CD4-positive, alpha-beta T cell (primary cell): ENCODE results near the gene STARD13. TPM values are rescaled to one million over a fixed set of nuclear protein-coding genes. Genes with fewer than 3 reads are reported as not detected.

Experiments used
- ATAC-seq: fragments of 200-7000 bp; cut with Tn5 transposase; one replicate; pipeline ENCODE4 v1.10.0; 2022; ENCODE audit warnings: mild to moderate bottlenecking; ENCODE audit not compliant: poor library complexity
- CTCF ChIA-PET: fragments of 350-600 bp; sonication (Branson Sonifier 250); formaldehyde crosslinking; loops from one replicate; lab custom pipeline; 2021; ENCODE audit warnings: antibody characterized with exemption, inconsistent platforms; lab: Charles Lee
- POLR2A ChIA-PET: fragments of 350-600 bp; sonication (Branson Sonifier 250); formaldehyde crosslinking; loops from one replicate; lab custom pipeline; 2021; ENCODE audit warnings: antibody characterized with exemption, inconsistent platforms; lab: Charles Lee
- DNase-seq, 14 experiments: peaks; one replicate each; pipeline ENCODE4 v3.0.0-alpha.2; 2013 to 2020; ENCODE audit warnings: mixed read lengths in 2 of 14
- H3K27ac ChIP-seq, 2 donors: one replicate each; pipeline versions ENCODE4 v1.5.1 to v1.7.0; 2013; ENCODE audit warnings: low read length in 2 of 2, low read depth in 1 of 2, mild to moderate bottlenecking in 1 of 2
- H3K27me3 ChIP-seq, 2 experiments: 1 replicate in 1 of 2; 2 replicates in 1 of 2; pipeline versions ENCODE4 v1.6.1 to v1.7.0; 2013; ENCODE audit warnings: low read length in 2 of 2, control low read depth in 1 of 2, mild to moderate bottlenecking in 1 of 2, moderate library complexity in 1 of 2; ENCODE audit not compliant: insufficient read depth in 2 of 2, control insufficient read depth in 1 of 2
- H3K36me3 ChIP-seq: one replicate; pipeline ENCODE4 v1.6.1; 2013; ENCODE audit warnings: low read length, control low read depth; ENCODE audit not compliant: insufficient read depth
- H3K4me1 ChIP-seq: one replicate; pipeline ENCODE4 v1.6.1; 2013; ENCODE audit warnings: low read length, control low read depth; ENCODE audit not compliant: insufficient read depth
- H3K4me3 ChIP-seq: one replicate; pipeline ENCODE4 v1.5.1; 2013; ENCODE audit warnings: mild to moderate bottlenecking, low read length, moderate library complexity
- H3K9me3 ChIP-seq, 2 experiments: 1 replicate in 1 of 2; 2 replicates in 1 of 2; pipeline versions ENCODE4 v1.6.1 to v1.7.0; 2013; ENCODE audit warnings: low read length in 2 of 2, mild to moderate bottlenecking in 2 of 2, control low read depth in 1 of 2, moderate library complexity in 1 of 2; ENCODE audit not compliant: control insufficient read depth in 1 of 2, insufficient read depth in 1 of 2
- H3K27ac Mint-ChIP-seq: one replicate; pipeline ENCODE4 v1.8.0; 2020; ENCODE audit warnings: mixed read lengths
- H3K27me3 Mint-ChIP-seq: one replicate; pipeline ENCODE4 v1.8.0; 2021; ENCODE audit warnings: mixed read lengths
- H3K36me3 Mint-ChIP-seq: one replicate; pipeline ENCODE4 v1.8.0; 2021; ENCODE audit warnings: low read depth, mixed read lengths
- H3K4me1 Mint-ChIP-seq: one replicate; pipeline ENCODE4 v1.8.0; 2021; ENCODE audit warnings: low read depth, mixed read lengths
- H3K4me3 Mint-ChIP-seq: one replicate; pipeline ENCODE4 v1.8.0; 2020; ENCODE audit warnings: mild to moderate bottlenecking, mixed read lengths
- H3K9me3 Mint-ChIP-seq: one replicate; pipeline ENCODE4 v1.8.0; 2020; ENCODE audit warnings: mixed read lengths
- intact Hi-C, 2 experiments: fragments of 100-400 bp; cut with DNase I in 1 of 2; cut with micrococcal nuclease in 1 of 2; formaldehyde crosslinking; loops; one replicate each; pipeline versions ENCODE4 v1.15.1 to v1.9.0; 2023 to 2025; cut with DNase I, micrococcal nuclease
- total RNA-seq, 174 experiments: library from RNA in 2 of 174; stranded (reverse) in 2 of 174; gene quantifications; one replicate each; pipeline ENCODE4 v1.2.3 and lab custom pipeline; 2021 to 2026
- TF ChIP-seq, protein P1 (sequence below): fragments of 200-600 bp; IDR thresholded peaks from one replicate; pipeline ENCODE4 v1.8.0; 2022; ENCODE audit warnings: antibody characterized with exemption, mild to moderate bottlenecking

The STARD13 gene
- total RNA-seq, 2 experiments from 2014 or later, result not detected

GRCh38 chr13:33264620-33264978, 21.0 kb downstream of the STARD13 start:
- no peak for ATAC-seq
- H3K36me3 ChIP-seq, result no peaks in the 10 kb centered on the region

DNA sequence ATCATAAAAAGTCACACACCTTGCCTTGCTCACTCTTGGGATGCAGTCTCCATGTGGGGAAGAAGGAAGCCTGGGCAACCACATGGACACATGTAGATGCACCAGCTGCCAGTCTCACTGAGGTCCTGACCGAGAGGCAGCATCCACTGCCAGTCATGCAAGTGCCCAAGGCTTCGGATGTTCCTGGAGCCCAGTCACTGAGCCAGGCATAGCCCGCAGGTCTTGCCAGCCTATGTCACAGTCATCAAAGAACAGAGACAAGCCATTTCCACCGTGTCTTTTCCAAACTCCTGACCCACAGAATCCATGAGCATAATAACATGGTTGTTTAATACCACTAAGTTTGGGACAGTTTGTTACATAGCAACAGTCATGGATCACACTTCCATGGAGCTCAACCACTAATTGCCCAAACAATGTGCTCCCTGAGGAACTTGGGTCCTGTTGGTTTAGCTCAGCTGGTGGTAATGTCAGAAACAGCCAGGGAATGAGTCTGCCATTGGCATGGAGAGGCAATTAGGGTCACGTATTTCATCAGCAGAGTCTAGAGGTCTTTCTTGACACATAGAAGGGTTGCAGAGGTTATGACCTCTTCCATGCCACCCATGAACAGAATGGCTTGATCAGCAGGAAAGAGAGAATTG, 21.5 kb downstream of the STARD13 start:
- Histone ChIP-seq H3K4me3 (no peak overlapping the region), H3K27ac (no peak overlapping the region), H3K36me3 (no peaks in the 10 kb centered on the region), H3K27me3 (no peaks in the 10 kb centered on the region), H3K9me3 (no peaks in the 10 kb centered on the region), H3K4me1 (no peaks in the 10 kb centered on the region)
- ChIA-PET POLR2A (no interaction called here), CTCF (no interaction called here)
- ATAC-seq (no peak), DNase-seq (no peak)
- intact Hi-C loops, result no loop called here
- no peak overlapping the region for H3K4me3 Mint-ChIP-seq
- peaks cover 11% of the 10 kb centered on the region for H3K27me3 Mint-ChIP-seq
- no peaks in the 10 kb centered on the region for H3K9me3 Mint-ChIP-seq
- H3K4me1 Mint-ChIP-seq, result no peaks in the 10 kb centered on the region
- H3K36me3 Mint-ChIP-seq, result no peaks in the 10 kb centered on the region
- TF ChIP-seq, protein P1, sequence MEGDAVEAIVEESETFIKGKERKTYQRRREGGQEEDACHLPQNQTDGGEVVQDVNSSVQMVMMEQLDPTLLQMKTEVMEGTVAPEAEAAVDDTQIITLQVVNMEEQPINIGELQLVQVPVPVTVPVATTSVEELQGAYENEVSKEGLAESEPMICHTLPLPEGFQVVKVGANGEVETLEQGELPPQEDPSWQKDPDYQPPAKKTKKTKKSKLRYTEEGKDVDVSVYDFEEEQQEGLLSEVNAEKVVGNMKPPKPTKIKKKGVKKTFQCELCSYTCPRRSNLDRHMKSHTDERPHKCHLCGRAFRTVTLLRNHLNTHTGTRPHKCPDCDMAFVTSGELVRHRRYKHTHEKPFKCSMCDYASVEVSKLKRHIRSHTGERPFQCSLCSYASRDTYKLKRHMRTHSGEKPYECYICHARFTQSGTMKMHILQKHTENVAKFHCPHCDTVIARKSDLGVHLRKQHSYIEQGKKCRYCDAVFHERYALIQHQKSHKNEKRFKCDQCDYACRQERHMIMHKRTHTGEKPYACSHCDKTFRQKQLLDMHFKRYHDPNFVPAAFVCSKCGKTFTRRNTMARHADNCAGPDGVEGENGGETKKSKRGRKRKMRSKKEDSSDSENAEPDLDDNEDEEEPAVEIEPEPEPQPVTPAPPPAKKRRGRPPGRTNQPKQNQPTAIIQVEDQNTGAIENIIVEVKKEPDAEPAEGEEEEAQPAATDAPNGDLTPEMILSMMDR, result no peak
- H3K27ac Mint-ChIP-seq, result no peak overlapping the region

More at GRCh38 chr13:33264620-33264978, 21.0 kb downstream of the STARD13 start:
- Mint-ChIP-seq H3K4me1 (no peaks in the 10 kb centered on the region), H3K27ac (no peak overlapping the region), H3K4me3 (no peak overlapping the region), H3K27me3 (peaks cover 11% of the 10 kb centered on the region), H3K36me3 (no peaks in the 10 kb centered on the region), H3K9me3 (no peaks in the 10 kb centered on the region)
- CTCF ChIA-PET, result no interaction called here
- intact Hi-C loops, result no loop called here
- Histone ChIP-seq H3K4me3 (no peak overlapping the region), H3K27ac (no peak overlapping the region), H3K4me1 (no peaks in the 10 kb centered on the region), H3K27me3 (no peaks in the 10 kb centered on the region), H3K9me3 (no peaks in the 10 kb centered on the region)
- POLR2A ChIA-PET, result no interaction called here
- no peak for DNase-seq
- TF ChIP-seq, protein P1, result no peak

DNA sequence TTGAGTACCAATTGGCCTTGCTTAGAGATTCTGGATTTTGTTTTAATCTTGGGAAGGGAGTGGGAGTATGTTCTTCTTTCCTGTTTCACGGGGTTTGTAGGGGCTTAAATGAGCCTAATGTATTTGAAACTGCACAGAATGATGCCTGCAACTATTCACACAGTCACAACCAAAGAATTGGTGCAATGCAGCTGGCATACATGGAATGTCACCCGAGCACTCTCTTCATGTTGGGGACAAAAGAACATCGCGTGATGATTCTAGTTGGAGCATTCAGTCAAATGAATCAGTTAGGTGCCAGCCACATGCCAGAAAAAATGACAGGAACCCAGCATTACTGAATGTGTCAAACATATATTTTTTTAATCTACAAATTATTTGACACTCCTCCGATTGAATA, 22.1 kb downstream of the STARD13 start:
- Mint-ChIP-seq H3K27ac (no peak overlapping the region), H3K27me3 (peaks cover 11% of the 10 kb centered on the region), H3K4me3 (no peak overlapping the region), H3K4me1 (no peaks in the 10 kb centered on the region), H3K36me3 (no peaks in the 10 kb centered on the region), H3K9me3 (no peaks in the 10 kb centered on the region)
- CTCF ChIA-PET, result no interaction called here
- H3K9me3 ChIP-seq, result no peaks in the 10 kb centered on the region
- POLR2A ChIA-PET, result no interaction called here
- TF ChIP-seq, protein P1, result no peak
- no peaks in the 10 kb centered on the region for H3K36me3 ChIP-seq
- DNase-seq (no peak), ATAC-seq (no peak)
- no peak overlapping the region for H3K4me3 ChIP-seq
- no peaks in the 10 kb centered on the region for H3K27me3 ChIP-seq
- H3K27ac ChIP-seq, result no peak overlapping the region
- intact Hi-C loops, result no loop called here
- no peaks in the 10 kb centered on the region for H3K4me1 ChIP-seq
